GM19099 (cell line): ENCODE data around the gene TNFRSF4.

ENCODE experiments used
- POLR2A ChIP-seq: IDR thresholded peaks from 3 replicates; pipeline ENCODE4 v1.6.1; 2011; ENCODE audit warnings: low read depth; ENCODE audit not compliant: insufficient read length; ENCODE audit errors: extremely low read depth

The TNFRSF4 gene

DNA sequence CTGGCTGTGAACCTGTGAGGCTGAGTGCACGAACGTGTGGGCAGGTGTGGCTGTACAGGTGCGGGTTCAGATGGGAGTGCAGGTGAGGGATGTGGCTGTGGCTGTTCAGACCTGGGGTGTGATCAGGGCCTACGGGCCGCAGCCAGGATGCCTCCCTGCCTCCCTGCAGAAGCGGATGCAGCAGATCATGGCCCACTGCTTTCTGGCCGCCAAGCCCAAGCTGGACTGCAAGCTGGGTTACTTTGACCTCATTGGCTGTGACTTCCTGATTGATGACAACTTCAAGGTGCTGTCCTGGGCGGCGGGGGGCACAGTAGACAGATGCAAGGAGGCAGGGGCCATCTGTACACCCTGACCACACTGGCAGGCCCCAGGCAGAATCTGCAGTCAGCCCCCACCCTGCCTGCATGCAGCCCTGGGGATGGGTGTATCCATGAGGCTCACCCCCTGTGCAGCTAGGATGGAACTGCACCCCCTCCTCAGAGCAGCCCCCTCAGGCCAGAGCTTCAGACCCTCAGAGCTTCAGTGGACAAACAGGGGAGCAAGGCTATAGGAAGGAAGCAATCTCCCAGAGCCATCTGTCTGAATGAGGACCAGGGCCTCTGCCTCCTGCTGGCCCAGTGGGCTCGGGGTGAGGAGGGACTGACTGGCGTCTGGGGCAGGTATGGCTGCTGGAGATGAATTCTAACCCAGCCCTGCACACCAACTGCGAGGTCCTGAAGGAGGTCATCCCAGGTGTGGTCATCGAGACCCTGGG, 17.3 kb downstream of the TNFRSF4 start:
- TF ChIP-seq POLR2A = no peak

DNA sequence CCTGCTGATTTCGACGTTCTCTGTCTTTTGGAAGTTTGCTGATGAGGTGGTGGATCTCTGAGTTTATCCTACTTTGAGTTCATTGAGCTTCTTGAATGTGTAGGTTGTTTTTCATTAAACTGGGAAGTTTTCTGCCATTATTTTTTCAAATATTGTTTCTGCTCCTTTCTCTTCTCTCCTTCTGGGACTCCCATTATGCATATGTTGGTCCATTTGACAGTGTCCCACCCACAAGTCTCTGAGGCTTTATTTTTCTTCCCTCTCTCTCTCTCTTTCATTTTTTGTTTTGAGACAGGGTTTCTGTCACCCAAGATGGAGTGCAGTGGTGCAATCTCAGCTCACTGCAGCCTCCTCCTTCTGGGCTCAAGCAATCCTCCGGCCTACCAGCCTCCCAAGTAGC, 19.2 kb downstream of the TNFRSF4 start:
- no peak for TF ChIP-seq POLR2A

DNA sequence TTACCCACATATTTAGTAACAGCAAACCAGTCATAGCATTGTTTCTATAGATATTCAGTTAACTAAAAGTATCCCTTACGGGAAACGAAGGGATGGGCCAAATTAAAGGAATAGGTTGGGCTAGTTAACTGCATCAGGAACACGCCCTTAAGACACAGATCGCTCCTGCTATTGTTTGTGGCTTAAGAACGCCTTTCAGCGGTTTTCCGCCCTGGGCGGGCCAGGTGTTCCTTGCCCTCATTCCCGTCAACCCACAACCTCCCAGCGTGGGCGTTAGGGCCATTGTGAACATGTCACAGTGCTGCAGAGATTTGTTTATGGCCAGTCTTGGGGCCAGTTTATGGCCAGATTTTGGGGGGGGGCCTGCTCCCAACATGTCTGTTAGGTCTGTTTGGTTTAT, 22.2 kb downstream of the TNFRSF4 start:
- no peak for TF ChIP-seq POLR2A

DNA sequence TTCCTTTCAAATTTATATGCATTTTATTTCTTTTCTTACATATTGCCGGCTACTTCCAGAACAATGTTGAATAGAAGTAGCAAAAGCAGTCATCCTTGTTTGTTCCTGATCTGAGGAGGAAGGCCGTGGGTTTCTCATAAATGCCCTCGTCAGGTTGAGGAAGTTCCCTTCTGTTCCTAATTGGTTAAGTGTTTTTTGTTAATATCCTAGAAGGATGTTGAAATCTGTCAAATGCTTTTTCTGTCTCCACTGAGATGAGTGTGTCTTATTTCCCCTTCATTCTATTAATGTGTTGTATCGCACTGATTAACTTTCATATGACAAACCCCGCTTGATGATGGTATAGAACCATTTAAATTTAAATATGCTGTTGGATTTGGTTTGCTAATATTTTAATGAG, 24.8 kb downstream of the TNFRSF4 start:
- no peak for TF ChIP-seq POLR2A

DNA sequence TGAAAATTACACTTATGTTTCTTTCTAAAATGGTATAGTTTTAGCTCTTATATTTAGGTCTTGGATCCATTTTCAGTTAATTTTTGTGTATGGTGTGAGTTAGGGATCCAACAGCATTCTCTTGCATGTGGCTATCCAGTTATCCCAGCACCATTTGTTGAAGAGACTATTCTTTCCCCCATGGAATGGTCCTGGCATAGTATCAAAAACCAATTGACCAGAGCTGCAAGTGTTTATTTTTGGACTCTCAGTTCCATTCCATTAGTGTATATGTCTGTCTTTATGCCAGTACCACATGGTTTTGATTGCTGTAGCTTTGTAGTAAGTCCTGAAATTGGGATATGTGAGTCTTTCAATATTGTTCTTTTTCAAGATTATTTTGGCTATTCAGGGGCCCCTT, 26.0 kb downstream of the TNFRSF4 start:
- no peak for TF ChIP-seq POLR2A

DNA sequence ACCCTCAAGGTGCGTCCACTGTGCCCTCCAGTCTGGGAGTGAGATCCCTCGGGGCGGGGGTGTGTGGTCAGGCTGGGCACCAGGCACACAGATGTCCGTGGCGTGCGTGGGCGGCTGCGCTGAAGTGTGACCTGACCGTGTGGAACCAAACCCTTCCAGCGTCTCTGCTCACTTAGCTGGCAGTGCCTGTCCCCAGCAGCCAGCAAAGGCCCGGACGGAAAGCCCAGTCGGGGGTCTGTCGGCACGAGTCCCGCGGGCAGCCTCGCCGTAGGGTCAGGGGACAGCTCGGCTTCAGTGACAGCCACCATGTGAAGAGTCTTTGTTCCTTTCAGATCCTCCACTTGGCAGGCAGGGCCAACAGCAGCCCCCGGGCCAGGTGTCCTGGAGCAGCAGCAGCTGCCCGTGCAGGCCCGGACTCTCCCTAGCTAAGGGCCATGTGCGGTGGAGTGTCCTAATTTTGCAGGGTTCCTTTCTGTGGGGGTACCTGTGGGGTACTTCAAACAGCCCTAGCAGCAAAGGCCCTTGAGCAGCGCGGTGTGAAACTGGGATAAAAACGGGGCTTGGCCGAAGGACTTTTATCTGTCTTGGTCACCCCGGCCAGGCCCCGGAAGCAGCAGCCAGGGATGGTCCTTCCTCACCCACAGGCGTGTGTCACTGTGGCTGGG, 28.7 kb downstream of the TNFRSF4 start:
- no peak for TF ChIP-seq POLR2A

DNA sequence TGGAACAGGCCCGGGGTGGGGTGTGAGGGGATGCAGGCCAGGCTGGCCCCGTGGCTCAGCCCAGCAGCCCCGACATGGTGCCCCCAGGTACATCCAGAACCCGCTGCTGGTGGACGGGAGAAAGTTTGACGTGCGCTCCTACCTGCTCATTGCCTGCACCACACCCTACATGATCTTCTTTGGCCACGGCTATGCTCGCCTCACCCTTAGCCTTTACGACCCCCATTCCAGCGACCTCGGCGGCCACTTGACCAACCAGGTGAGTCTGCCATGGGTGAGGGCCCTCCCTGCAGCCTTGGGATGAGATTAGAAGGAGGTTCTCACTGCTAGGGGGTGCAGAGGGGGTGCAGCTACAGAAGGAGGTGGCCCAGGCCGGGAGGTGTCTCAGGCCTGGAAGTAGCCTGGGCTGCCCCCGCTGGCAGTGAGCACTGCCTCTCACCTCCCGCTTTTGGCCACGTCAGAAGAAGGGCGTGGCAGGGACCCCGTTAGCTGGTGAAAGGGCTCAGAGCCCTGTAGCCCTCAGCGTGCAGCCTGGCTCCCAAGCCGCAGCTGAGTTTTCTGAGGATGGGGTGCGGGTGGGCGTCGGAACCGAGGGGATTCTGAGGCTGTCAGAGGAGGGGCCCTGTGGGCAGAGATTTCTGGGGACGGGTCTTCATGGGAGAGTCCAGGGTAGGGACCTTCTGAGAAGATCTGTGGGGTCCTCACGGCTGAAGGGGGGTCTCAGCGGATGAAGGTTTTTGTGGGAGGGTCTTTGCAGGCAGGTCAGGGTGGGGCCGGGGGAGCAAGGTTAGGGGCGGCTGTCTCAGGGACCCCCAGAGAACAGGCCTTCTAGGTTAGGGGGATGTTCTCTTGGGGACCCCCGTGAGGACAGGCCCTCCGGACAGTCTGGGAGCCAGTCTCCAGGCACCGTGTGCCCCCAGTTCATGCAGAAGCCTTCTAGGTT, 29.8 kb downstream of the TNFRSF4 start:
- TF ChIP-seq POLR2A = no peak

DNA sequence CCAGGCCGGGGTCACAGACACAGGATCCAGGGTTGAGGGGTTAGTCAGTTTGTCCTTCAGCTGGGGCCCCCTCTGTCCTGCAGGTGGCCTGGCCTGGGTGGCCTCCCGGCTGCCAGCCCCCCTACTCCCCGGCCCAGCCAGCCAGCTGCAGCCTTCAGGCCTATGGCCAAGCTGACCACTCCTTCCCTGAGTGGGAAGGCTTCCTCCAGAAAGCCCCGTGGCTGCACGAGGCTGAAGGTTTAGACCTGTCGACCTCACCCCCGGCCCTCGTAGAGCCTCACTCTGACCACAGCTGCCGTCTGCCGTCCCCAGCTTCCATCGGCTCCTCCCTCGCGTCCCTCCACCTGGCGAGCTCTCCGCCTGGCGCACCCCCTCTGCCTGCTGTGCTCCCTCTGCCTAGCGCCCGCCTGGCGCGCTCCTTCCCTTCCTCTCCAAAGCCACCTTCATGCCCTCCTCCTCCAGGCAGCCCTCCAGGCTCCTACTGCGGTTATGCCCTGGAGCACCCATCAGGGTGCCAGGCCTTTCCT, 30.7 kb downstream of the TNFRSF4 start:
- no peak for TF ChIP-seq POLR2A

DNA sequence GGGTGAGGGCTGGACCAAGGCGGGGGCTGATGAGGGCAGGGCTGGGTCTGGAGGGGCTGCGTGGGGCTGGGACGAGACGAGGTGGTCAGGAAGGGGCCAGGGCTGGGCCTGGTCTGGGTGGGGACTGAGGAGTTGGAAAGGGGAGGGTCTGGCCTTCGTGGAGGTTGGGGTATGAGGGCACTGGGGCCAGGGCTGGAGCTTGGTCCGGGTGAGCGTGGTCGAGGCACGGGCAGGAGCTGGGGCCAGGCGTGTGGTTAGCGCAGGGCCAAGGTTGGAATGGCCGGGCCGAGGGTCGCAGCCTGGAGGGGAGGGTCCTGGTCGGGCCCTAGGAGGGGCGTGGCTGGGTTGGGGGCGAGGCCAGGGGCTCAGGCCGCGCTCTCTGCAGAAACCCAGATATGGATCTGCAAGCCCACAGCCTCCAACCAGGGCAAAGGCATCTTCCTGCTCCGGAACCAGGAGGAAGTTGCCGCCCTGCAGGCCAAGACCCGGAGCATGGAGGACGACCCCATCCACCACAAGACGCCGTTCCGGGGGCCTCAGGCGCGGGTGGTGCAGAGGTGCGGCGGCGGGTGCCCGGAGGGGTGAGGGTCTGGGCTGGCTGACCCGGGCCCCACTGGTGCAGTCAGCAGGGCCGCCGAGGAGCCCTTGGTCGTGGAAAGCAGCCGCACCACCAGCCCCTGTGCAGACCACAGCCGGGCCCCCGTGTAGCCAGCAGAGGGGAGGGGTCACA, 31.3 kb downstream of the TNFRSF4 start:
- TF ChIP-seq POLR2A = no peak

DNA sequence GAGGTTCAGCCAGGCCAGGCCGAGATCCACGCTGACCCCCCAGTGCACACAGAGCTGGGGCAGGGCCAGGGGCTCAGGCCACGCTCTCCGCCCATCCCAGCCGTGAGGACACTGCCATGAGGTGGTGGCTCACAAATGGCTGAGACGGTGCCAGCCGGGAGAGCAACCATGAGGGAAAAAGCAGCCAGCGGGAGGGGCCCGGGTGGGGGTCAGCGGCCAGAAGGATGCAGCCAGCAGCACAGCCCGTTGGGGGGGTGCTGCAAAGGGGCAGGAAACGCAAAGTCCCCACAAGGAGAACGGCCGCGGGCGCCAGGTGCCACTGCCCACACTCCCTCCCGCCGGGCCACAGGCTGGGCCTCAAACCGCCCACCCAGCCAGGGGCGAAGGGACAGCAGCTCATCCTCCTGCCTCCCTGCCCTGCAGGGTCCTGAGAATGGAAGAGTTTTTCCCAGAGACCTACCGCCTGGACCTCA, 32.0 kb downstream of the TNFRSF4 start:
- no peak for TF ChIP-seq POLR2A

DNA sequence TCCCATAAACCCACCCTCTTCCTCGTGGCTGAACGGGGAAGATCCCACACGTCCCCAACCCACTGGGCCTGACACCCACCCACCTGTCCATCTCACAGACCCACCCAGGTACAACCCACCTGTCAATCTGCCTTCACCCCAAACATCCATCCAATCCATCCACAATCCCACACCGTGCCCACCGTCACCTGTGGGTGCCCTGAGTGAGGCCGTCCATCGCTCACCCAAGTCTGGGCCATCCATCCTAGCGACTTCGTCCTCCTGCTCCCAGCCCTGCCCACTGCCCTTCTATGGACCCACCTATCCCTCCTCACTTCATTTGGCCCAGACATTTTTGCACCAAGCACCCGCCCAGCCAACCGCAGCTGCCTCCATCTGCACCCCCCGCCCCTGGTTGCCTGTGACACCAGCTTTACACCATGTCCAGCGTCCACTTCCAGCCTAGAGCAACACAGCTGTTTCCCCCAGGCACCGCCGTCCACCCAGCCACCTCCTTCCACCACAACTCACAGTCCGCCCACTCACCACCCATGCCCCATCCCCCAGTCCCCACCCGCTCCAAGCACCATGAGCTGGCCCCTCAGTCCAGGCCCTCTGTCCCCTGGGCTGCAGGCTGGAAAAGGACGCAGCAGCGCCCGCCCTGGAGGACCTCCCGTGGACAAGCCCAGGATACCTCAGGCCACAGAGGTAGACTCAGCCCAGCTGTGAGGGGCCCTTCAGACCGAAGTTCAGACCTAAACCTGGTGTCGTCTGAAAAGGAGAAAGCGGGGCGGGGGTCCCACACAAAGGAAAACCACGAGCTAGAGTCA, 32.6 kb downstream of the TNFRSF4 start:
- no peak for TF ChIP-seq POLR2A

DNA sequence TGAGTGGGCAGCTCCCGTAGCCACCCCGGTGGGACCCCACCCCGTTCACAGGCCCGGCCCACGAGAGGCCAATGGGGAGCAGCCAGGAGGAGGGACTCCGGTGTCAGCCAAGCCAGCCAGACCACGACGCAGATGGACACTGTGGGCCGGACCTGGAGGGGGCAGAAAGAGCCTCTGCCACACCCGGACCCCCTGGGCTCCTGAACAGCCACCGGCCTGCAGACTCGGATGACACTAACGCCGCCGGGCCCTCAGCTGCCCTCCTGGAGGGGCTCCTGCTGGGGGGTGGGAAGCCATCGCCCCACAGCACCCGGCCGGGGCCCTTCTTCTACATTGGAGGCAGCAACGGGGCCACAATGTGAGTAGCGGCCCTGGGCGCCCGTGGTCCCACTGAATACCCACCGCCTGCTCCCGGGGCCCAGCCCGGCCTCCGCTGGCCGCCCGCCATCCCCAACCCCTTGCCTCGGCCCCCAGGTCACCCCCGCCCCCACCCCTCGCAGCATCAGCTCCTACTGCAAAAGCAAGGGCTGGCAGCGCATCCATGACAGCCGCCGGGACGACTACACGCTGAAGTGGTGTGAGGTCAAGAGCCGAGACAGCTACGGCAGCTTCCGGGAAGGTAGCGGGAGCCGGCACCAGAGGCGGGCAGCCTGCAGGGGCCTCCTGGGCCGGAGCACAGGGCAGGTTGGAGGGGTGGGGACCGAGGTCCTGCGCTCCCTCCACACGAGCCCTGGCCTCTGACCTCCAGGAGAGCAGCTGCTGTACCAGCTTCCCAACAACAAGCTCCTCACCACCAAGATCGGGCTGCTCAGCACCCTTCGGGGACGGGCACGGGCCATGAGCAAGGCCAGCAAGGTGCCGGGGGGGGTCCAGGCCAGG, 33.7 kb downstream of the TNFRSF4 start:
- TF ChIP-seq POLR2A = no peak
